ENCODE results near the gene RABGAP1L.
"Not testable (repeated sequence)": the region's sequence is repeated elsewhere in the genome, so short reads cannot be mapped to it uniquely, and the experiment has no call there.

The RABGAP1L gene

GRCh38 chr1:174812656-174813055 lies 653.3 kb downstream of the RABGAP1L start:
- TF ChIP-seq CTCF (IDR thresholded peaks at IDR 0.05): no peak
- peaks cover 4% of the 10 kb centered on the region for H3K27me3 Mint-ChIP-seq (ENCODE audit: low read depth, poor library complexity)
- H3K4me3 Mint-ChIP-seq: no peak overlapping the region
- peaks cover 5% of the 10 kb centered on the region for H3K4me1 Mint-ChIP-seq
- no peak for DNase-seq
- H3K36me3 Mint-ChIP-seq (ENCODE audit: low read depth): no peaks in the 10 kb centered on the region
- no peak overlapping the region for H3K27ac Mint-ChIP-seq
- no peaks in the 10 kb centered on the region for H3K9me3 Mint-ChIP-seq

- H3K36me3 Mint-ChIP-seq (ENCODE audit: low read depth): no peaks in the 10 kb centered on the region
- no peak overlapping the region for H3K4me3 Mint-ChIP-seq
- no peak overlapping the region for H3K27ac Mint-ChIP-seq
These were observed 655.7 kb downstream of the RABGAP1L start for GRCh38 chr1:174815036-174815435.

GRCh38 chr1:174815474-174815908 lies 656.2 kb downstream of the RABGAP1L start:
- Mint-ChIP-seq H3K4me3 (no peak overlapping the region), H3K27ac (no peak overlapping the region), H3K4me1 (peaks cover 5% of the 10 kb centered on the region), H3K27me3 (ENCODE audit: low read depth, poor library complexity) (peaks cover 7% of the 10 kb centered on the region), H3K36me3 (ENCODE audit: low read depth) (no peaks in the 10 kb centered on the region), H3K9me3 (no peaks in the 10 kb centered on the region)
- no peak for TF ChIP-seq CTCF (IDR thresholded peaks at IDR 0.05)
- no peak for DNase-seq

More at GRCh38 chr1:174815036-174815435, 655.7 kb downstream of the RABGAP1L start:
- Mint-ChIP-seq H3K4me1 (peaks cover 5% of the 10 kb centered on the region), H3K27me3 (ENCODE audit: low read depth, poor library complexity) (peaks cover 7% of the 10 kb centered on the region), H3K9me3 (no peaks in the 10 kb centered on the region)
- TF ChIP-seq CTCF (IDR thresholded peaks at IDR 0.05): no peak
- no peak for DNase-seq

GRCh38 chr1:174816621-174817020 lies 657.3 kb downstream of the RABGAP1L start:
- not testable (repeated sequence) for H3K4me1 Mint-ChIP-seq; H3K36me3 Mint-ChIP-seq (ENCODE audit: low read depth); H3K27me3 Mint-ChIP-seq (ENCODE audit: low read depth, poor library complexity); H3K27ac Mint-ChIP-seq; DNase-seq; H3K4me3 Mint-ChIP-seq; H3K9me3 Mint-ChIP-seq

GRCh38 chr1:174818014-174818616 lies 658.8 kb downstream of the RABGAP1L start:
- no peak for TF ChIP-seq CTCF (IDR thresholded peaks at IDR 0.05)
- DNase-seq: no peak
- peaks cover 12% of the 10 kb centered on the region for H3K27me3 Mint-ChIP-seq (ENCODE audit: low read depth, poor library complexity)
- no peaks in the 10 kb centered on the region for H3K9me3 Mint-ChIP-seq
- no peaks in the 10 kb centered on the region for H3K36me3 Mint-ChIP-seq (ENCODE audit: low read depth)
- no peak overlapping the region for H3K4me3 Mint-ChIP-seq
- no peaks in the 10 kb centered on the region for H3K4me1 Mint-ChIP-seq
- H3K27ac Mint-ChIP-seq: no peak overlapping the region

GRCh38 chr1:174818951-174819350 lies 659.6 kb downstream of the RABGAP1L start:
- no peak for TF ChIP-seq CTCF (IDR thresholded peaks at IDR 0.05)
- no peaks in the 10 kb centered on the region for H3K36me3 Mint-ChIP-seq (ENCODE audit: low read depth)
- DNase-seq: no peak
- no peaks in the 10 kb centered on the region for H3K9me3 Mint-ChIP-seq
- H3K27me3 Mint-ChIP-seq (ENCODE audit: low read depth, poor library complexity): peaks cover 12% of the 10 kb centered on the region
- no peaks in the 10 kb centered on the region for H3K4me1 Mint-ChIP-seq
- no peak overlapping the region for H3K4me3 Mint-ChIP-seq
- no peak overlapping the region for H3K27ac Mint-ChIP-seq
